T-cell (primary cell): ENCODE results near the gene PSMB8. TPM values are rescaled to one million over a fixed set of nuclear protein-coding genes. Genes with fewer than 3 reads are reported as not detected.
"Not testable (repeated sequence)": the region's sequence is repeated elsewhere in the genome, so short reads cannot be mapped to it uniquely, and the experiment has no call there.

ENCODE experiments used
- ATAC-seq, 4 experiments: fragments of 200-7000 bp in 3 of 4; fragments of 150-1000 bp in 1 of 4; cut with Tn5 transposase; replicated peaks in 1 of 4; 1 replicate in 3 of 4; 2 replicates in 1 of 4; pipeline ENCODE4 v1.10.0; 2021; ENCODE audit warnings: moderate library complexity in 3 of 4, mild to moderate bottlenecking in 2 of 4, moderate number of reproducible peaks in 1 of 4
- CTCF ChIA-PET, 2 donors: fragments of 300-600 bp; sonication (Branson Sonifier 250); formaldehyde crosslinking; loops; one replicate each; lab custom pipeline; 2022; ENCODE audit warnings: antibody characterized with exemption in 2 of 2; lab: Charles Lee
- POLR2A ChIA-PET, 2 donors: fragments of 300-600 bp; sonication (Branson Sonifier 250); formaldehyde crosslinking; loops; one replicate each; lab custom pipeline; 2022; ENCODE audit warnings: antibody characterized with exemption in 2 of 2; lab: Charles Lee
- DNase-seq, 35 experiments: peaks; one replicate each; pipeline versions ENCODE4 v3.0.0 to v3.0.0-alpha.2; 2013 to 2023
- H3K27ac ChIP-seq: one replicate; pipeline ENCODE4 v1.5.1; 2013; ENCODE audit warnings: low read length
- H3K27me3 ChIP-seq, 2 experiments: replicated peaks in 1 of 2; 1 replicate in 1 of 2; 2 replicates in 1 of 2; pipeline versions ENCODE4 v1.6.1 to v1.7.0; 2013; ENCODE audit warnings: low read length in 1 of 2, mixed read lengths in 1 of 2; ENCODE audit not compliant: control insufficient read depth in 2 of 2, insufficient read depth in 2 of 2; ENCODE audit errors: extremely low read depth in 1 of 2
- H3K36me3 ChIP-seq, 2 donors: 1 replicate in 1 of 2; 2 replicates in 1 of 2; pipeline versions ENCODE4 v1.6.1 to v1.7.0; 2013; ENCODE audit warnings: low read length in 1 of 2; ENCODE audit not compliant: control insufficient read depth in 2 of 2, insufficient read depth in 1 of 2; ENCODE audit errors: extremely low read depth in 1 of 2
- H3K4me1 ChIP-seq, 2 experiments: 1 replicate in 1 of 2; 2 replicates in 1 of 2; pipeline versions ENCODE4 v1.6.1 to v1.7.0; 2013; ENCODE audit warnings: low read length in 2 of 2, mixed read lengths in 1 of 2; ENCODE audit not compliant: insufficient read depth in 2 of 2, control insufficient read depth in 1 of 2; ENCODE audit errors: extremely low read depth in 1 of 2
- H3K4me3 ChIP-seq, 2 donors: 1 replicate in 1 of 2; 2 replicates in 1 of 2; pipeline versions ENCODE4 v1.5.1 to v1.7.0; 2013; ENCODE audit warnings: mild to moderate bottlenecking in 2 of 2, low read length in 1 of 2, moderate library complexity in 1 of 2; ENCODE audit not compliant: control insufficient read depth in 1 of 2; ENCODE audit errors: extremely low read depth in 1 of 2
- H3K9me3 ChIP-seq: 2 replicates; pipeline ENCODE4 v1.7.0; 2013
- H3K27ac Mint-ChIP-seq, 2 donors: one replicate each; pipeline ENCODE4 v1.8.0; 2020 to 2021; ENCODE audit warnings: mild to moderate bottlenecking in 2 of 2, mixed read lengths in 2 of 2
- H3K27me3 Mint-ChIP-seq, 2 donors: one replicate each; pipeline ENCODE4 v1.8.0; 2021 to 2022; ENCODE audit warnings: mixed read lengths in 2 of 2
- H3K36me3 Mint-ChIP-seq: one replicate; pipeline ENCODE4 v1.8.0; 2021; ENCODE audit warnings: mixed read lengths
- H3K4me1 Mint-ChIP-seq, 3 donors: one replicate each; pipeline ENCODE4 v1.8.0; 2020 to 2022; ENCODE audit warnings: mixed read lengths in 3 of 3, mild to moderate bottlenecking in 1 of 3
- H3K4me3 Mint-ChIP-seq, 3 donors: one replicate each; pipeline ENCODE4 v1.8.0; 2020 to 2022; ENCODE audit warnings: mild to moderate bottlenecking in 3 of 3, mixed read lengths in 3 of 3, moderate library complexity in 3 of 3
- H3K9me3 Mint-ChIP-seq, 3 donors: one replicate each; pipeline ENCODE4 v1.8.0; 2020 to 2022; ENCODE audit warnings: mixed read lengths in 3 of 3
- WGBS: methylation state at CpG from one replicate; pipeline ENCODE4 v1.1.5; 2013; ENCODE audit warnings: missing lambda C conversion rate; ENCODE audit not compliant: insufficient coverage; 5-methylcytosine and 5-hydroxymethylcytosine counted together
- total RNA-seq, 35 experiments: library from RNA in 6 of 35; stranded (reverse) in 6 of 35; fragments of 120-200 nt in 1 of 35; gene quantifications; one replicate each; pipeline versions ENCODE4 v1.2.1 to v1.2.4 and lab custom pipeline; 2013 to 2026

PSMB8 gene
- total RNA-seq, 5 donors from 2014 or later (not counting 1 experiment from before 2014, with no cell fraction given), result 131 to 171 (median 150) TPM

DNA sequence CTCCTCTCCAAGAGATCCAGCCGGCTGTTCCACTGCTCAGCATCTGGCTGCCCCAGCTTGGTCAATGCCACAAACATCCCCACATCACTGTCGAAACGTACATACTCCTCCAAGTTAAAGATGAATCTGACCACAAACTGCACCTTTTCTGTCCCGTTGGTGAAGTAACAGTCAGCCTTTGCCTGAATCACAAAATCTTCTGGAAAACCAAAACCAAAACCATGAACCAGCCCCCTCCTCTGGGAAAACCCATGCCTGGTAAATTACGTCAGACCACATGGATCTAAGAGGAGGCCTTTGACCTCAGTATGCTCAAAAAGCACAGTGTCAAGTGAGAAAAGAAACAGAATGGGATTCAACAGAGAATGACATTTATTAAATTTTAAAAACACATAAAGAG is 28.7 kb downstream of the PSMB8 start:
- Mint-ChIP-seq H3K4me1 (peaks cover 3 to 8% (median 4%) of the 10 kb centered on the region in 3 donors), H3K36me3 (no peaks in the 10 kb centered on the region), H3K4me3 (no peak overlapping the region), H3K27me3 (peaks cover 0 to 9% of the 10 kb centered on the region in 2 donors), H3K9me3 (no peaks in the 10 kb centered on the region), H3K27ac (peak overlapping the region in 1 of 2 donors; percentile 44)
- ATAC-seq (no peak), DNase-seq (no peak)
- H3K36me3 ChIP-seq, result no peaks in the 10 kb centered on the region
- H3K4me1 ChIP-seq, result no peaks in the 10 kb centered on the region
- no peaks in the 10 kb centered on the region for H3K9me3 ChIP-seq
- no peak overlapping the region for H3K4me3 ChIP-seq
- CTCF ChIA-PET, result no interaction called here
- POLR2A ChIA-PET, result no interaction called here
- H3K27ac ChIP-seq, result no peak overlapping the region
- 48% methylated on average over 4 of the region's 5 CpGs for WGBS
- no peaks in the 10 kb centered on the region for H3K27me3 ChIP-seq

DNA sequence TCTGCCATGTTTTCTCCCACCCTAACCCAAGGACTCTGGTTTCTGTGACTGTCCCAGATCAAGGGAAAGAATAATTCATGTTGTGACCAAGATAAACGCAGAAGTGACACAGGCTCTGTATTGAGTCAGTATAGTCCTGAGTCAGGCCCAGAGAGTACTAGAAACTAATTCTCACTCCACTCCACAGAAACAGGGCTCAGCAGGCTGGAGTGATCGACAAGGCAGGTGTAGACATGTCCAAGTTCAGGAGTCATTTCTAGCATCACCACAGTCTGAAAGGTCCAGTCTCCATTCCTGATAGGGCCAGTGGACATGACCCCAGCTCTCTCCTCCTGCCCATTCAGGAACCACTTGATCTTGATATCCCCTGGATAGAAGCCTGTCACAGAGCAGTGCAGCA is 29.7 kb downstream of the PSMB8 start:
- H3K4me1 Mint-ChIP-seq, result peaks cover 3 to 8% (median 4%) of the 10 kb centered on the region in 3 donors
- ChIA-PET POLR2A (no interaction called here), CTCF (no interaction called here)
- H3K27ac Mint-ChIP-seq, result no peak overlapping the region
- H3K27ac ChIP-seq, result no peak overlapping the region
- H3K4me1 ChIP-seq, result no peaks in the 10 kb centered on the region
- no peaks in the 10 kb centered on the region for H3K9me3 Mint-ChIP-seq
- H3K36me3 ChIP-seq, result no peaks in the 10 kb centered on the region
- WGBS, result 80% methylated on average over 1 of the region's 2 CpGs
- no peaks in the 10 kb centered on the region for H3K27me3 ChIP-seq
- ATAC-seq (no peak), DNase-seq (no peak)
- H3K9me3 ChIP-seq, result no peaks in the 10 kb centered on the region
- no peaks in the 10 kb centered on the region for H3K36me3 Mint-ChIP-seq
- no peak overlapping the region for H3K4me3 Mint-ChIP-seq
- peaks cover 0 to 10% of the 10 kb centered on the region in 2 donors for H3K27me3 Mint-ChIP-seq
- H3K4me3 ChIP-seq, result no peak overlapping the region

DNA sequence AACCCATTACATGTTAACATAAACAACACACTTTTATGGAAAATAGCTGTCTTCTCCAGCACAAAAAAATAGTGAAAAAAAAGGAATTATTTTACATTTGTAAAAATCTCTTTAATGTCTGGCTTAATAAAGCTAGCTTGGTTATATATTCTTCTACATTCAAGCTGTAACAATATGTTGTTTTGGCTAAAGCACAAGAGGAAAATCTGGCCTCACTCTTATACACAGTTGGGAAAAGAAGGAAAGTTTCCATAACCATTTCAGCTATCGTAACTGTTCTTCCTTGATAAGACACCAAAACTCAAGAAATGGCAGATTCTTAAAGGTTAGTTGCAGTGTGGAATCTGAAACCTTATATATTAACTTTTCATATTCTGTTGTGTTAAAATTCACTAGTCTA is 34.7 kb downstream of the PSMB8 start:
- no peaks in the 10 kb centered on the region for H3K36me3 ChIP-seq

DNA sequence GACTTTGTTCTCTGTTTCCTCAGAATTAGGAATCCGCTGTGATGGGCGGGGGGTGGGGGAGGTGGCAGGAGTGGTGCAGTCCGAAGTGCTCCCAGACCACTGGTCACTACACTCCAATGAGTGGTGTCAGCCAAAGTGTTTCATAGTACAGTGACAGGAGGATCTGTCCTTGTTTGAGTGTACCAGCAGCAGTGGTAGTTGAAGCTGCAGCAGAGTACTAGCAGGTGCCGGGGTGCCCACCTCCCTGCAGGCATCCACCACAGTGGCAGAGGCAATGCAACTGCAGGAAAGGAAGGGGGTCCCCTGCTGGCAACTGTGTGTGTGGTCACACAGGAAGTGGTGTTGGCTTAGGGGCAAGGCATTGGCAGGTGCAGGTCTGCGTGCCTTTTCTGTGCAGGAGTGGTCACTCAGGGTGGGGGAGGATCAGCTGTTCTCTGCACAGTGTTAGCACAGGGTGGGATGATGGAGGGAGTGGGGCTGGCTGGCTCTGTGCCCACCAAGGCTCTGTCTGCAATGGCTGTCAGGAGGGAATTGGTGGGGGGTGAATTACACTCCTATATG is 36.7 kb downstream of the PSMB8 start:
- WGBS, result 74% methylated on average over 4 of the region's 5 CpGs
- CTCF ChIA-PET, result no interaction called here

More for the DNA sequence above, 34.7 kb downstream of the PSMB8 start:
- POLR2A ChIA-PET, result interaction anchor here in 1 of 2 donors (0.5 kb wide), 1 partner anchor 29 kb away, joined by 7 read pairs; the partner anchor contains the start of gene TAP2
- no CpG with 5 or more reads among the region's 1 CpG for WGBS
- ATAC-seq (no peak), DNase-seq (no peak)
- H3K27me3 ChIP-seq, result peaks cover 0 to 9% of the 10 kb centered on the region in 2 experiments
- H3K27me3 Mint-ChIP-seq, result peaks cover 16 to 44% of the 10 kb centered on the region in 2 donors
- H3K4me3 ChIP-seq, result no peak overlapping the region
- no peak overlapping the region for H3K27ac ChIP-seq
- peaks cover 0 to 5% (median 4%) of the 10 kb centered on the region in 3 donors for H3K4me1 Mint-ChIP-seq
- H3K9me3 Mint-ChIP-seq, result no peaks in the 10 kb centered on the region
- CTCF ChIA-PET, result interaction anchor here in 1 of 2 donors (0.6 kb wide), 1 partner anchor 144 kb away, joined by 3 read pairs; no protein-coding TSS in a partner anchor
- peaks cover 0 to 5% of the 10 kb centered on the region in 2 experiments for H3K4me1 ChIP-seq
- H3K36me3 Mint-ChIP-seq, result no peaks in the 10 kb centered on the region
- no peak overlapping the region for H3K4me3 Mint-ChIP-seq
- H3K9me3 ChIP-seq, result no peaks in the 10 kb centered on the region
- H3K27ac Mint-ChIP-seq, result no peak overlapping the region

DNA sequence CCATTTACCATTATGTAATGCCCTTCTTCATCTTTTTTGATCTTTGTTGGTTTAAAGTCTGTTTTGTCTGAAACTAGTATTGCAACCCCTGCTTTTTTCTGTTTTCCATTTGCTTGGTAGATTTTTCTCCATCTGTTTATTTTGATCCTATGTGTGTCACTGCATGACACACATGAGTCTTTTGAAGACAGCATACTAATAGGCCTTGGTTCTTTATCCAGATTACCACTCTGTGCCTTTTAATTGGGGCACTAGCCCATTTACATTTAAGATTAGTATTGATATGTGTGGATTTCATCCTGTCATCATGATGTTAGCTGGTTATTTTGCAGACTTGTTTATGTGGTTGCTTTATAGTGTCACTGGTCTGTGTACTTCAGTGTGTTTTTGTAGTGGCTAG is 38.4 kb downstream of the PSMB8 start:
- H3K27ac Mint-ChIP-seq, H3K36me3 ChIP-seq, H3K4me3 Mint-ChIP-seq, H3K9me3 Mint-ChIP-seq, ATAC-seq, H3K27me3 ChIP-seq, H3K4me3 ChIP-seq, DNase-seq, H3K36me3 Mint-ChIP-seq, H3K4me1 Mint-ChIP-seq, CTCF ChIA-PET, H3K9me3 ChIP-seq, H3K27ac ChIP-seq, H3K4me1 ChIP-seq, POLR2A ChIA-PET: not testable (repeated sequence)
- peaks cover 42 to 55% of the 10 kb centered on the region in 2 donors for H3K27me3 Mint-ChIP-seq

More for the DNA sequence above, 36.7 kb downstream of the PSMB8 start:
- DNase-seq (no peak), ATAC-seq (no peak)
- Mint-ChIP-seq H3K4me1 (peaks cover 0 to 5% (median 4%) of the 10 kb centered on the region in 3 donors), H3K36me3 (no peaks in the 10 kb centered on the region), H3K27me3 (peaks cover 33 to 51% of the 10 kb centered on the region in 2 donors), H3K4me3 (no peak overlapping the region), H3K9me3 (no peaks in the 10 kb centered on the region), H3K27ac (no peak overlapping the region)
- Histone ChIP-seq H3K27me3 (peaks cover 0 to 9% of the 10 kb centered on the region in 2 experiments), H3K36me3 (no peaks in the 10 kb centered on the region), H3K9me3 (no peaks in the 10 kb centered on the region), H3K4me1 (peaks cover 0 to 5% of the 10 kb centered on the region in 2 experiments), H3K27ac (no peak overlapping the region), H3K4me3 (no peak overlapping the region)
- POLR2A ChIA-PET, result no interaction called here

DNA sequence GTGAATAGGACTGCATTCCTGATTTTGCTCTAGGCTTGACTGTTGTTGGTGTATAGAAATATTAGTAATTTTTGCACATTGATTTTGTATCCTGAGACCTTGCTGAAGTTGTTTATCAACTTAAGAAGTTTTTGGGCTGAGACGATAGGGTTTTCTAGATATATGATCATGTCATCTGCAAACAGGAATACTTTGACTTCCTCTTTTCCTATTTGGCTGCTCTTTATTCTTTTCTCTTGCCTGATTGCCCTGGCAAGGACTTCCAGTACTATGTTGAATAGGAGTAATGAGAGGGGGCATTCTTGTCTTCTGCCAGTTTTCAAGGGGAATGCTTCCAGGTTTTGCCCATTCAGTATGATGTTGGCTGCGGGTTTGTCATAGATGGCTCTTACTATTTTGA is 40.4 kb downstream of the PSMB8 start:
- POLR2A ChIA-PET, result no interaction called here
- H3K9me3 Mint-ChIP-seq, result peaks cover 2 to 8% (median 7%) of the 10 kb centered on the region in 3 donors
- H3K27ac ChIP-seq, result no peak overlapping the region
- H3K27me3 ChIP-seq, result peaks cover 0 to 9% of the 10 kb centered on the region in 2 experiments
- CTCF ChIA-PET, result no interaction called here
- peaks cover 0 to 5% of the 10 kb centered on the region in 2 experiments for H3K4me1 ChIP-seq
- WGBS, result 60% methylated on average over 1 of the region's 2 CpGs
- ATAC-seq, result no peak
- no peak overlapping the region for H3K4me3 Mint-ChIP-seq
- no peaks in the 10 kb centered on the region for H3K36me3 Mint-ChIP-seq
- H3K36me3 ChIP-seq, result no peaks in the 10 kb centered on the region
- H3K9me3 ChIP-seq, result no peaks in the 10 kb centered on the region
- H3K27ac Mint-ChIP-seq, result no peak overlapping the region
- H3K27me3 Mint-ChIP-seq, result peaks cover 49 to 56% of the 10 kb centered on the region in 2 donors
- no peak overlapping the region for H3K4me3 ChIP-seq
- no peak for DNase-seq
- H3K4me1 Mint-ChIP-seq, result peaks cover 0 to 5% (median 4%) of the 10 kb centered on the region in 3 donors
